GM12891 (cell line): ENCODE results near the gene INHBC.

ENCODE experiments used
- POLR2A ChIP-seq: IDR thresholded peaks from 2 replicates; pipeline ENCODE4 v1.6.1; 2011; ENCODE audit warnings: low read depth, low read length, control low read depth
- POLR2AphosphoS5 ChIP-seq: IDR thresholded peaks from 2 replicates; pipeline ENCODE4 v1.6.1; 2011; ENCODE audit warnings: low read depth, low read length, control low read depth
- TAF1 ChIP-seq: IDR thresholded peaks from 2 replicates; pipeline ENCODE4 v1.6.1; 2011; ENCODE audit warnings: low read depth, low read length, control low read depth

DNA sequence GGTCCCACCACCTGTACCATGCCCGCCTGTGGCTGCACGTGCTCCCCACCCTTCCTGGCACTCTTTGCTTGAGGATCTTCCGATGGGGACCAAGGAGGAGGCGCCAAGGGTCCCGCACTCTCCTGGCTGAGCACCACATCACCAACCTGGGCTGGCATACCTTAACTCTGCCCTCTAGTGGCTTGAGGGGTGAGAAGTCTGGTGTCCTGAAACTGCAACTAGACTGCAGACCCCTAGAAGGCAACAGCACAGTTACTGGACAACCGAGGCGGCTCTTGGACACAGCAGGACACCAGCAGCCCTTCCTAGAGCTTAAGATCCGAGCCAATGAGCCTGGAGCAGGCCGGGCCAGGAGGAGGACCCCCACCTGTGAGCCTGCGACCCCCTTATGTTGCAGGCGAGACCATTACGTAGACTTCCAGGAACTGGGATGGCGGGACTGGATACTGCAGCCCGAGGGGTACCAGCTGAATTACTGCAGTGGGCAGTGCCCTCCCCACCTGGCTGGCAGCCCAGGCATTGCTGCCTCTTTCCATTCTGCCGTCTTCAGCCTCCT lies 21.6 kb downstream of the INHBC start:
- TF ChIP-seq TAF1 (no peak), POLR2A (no peak), POLR2AphosphoS5 (no peak)
